Measurements from ENCODE around the gene ZFP91. TPM values are rescaled to one million over a fixed set of nuclear protein-coding genes. Genes with fewer than 3 reads are reported as not detected.

Gene ZFP91
- total and polyA plus RNA-seq, 2 of the 13 experiments (the other 11 are each of a cell fraction or from before 2014, with no cell fraction given), result 13.5 to 38.6 TPM

GRCh38 chr11:58609723-58610122 lies 30.9 kb downstream of the ZFP91 start:
- H4K20me1 ChIP-seq (ENCODE audit: insufficient read depth, low read length), result peaks cover 2% of the 10 kb centered on the region; the same call in 1 of the 2 replicates
- H3K9me3 ChIP-seq (ENCODE audit: low read length), result no peaks in the 10 kb centered on the region
- intact Hi-C loops (cut with micrococcal nuclease; ENCODE audit: unreplicated experiment) (no loop called here), in situ Hi-C loops (cut with HindIII; ENCODE audit: extremely low pct_ligation_motif_present, low pct_unique_long_range_greater_than_20kb) (no loop called here)
- no TSS peak for BruUV-seq (replicated peaks)
- TF ChIP-seq CHCHD3 (CRISPR knock-in tag; IDR thresholded peaks at IDR 0.05) (no peak), ZNF350 (CRISPR knock-in tag; IDR thresholded peaks at IDR 0.05; ENCODE audit: borderline replicate concordance, low read depth) (no peak), ZNF12 (CRISPR knock-in tag; IDR thresholded peaks at IDR 0.05) (no peak), RBM39 (IDR thresholded peaks at IDR 0.05; ENCODE audit: low read depth, low read length, poor library complexity, severe bottlenecking) (no peak), ZBTB34 (CRISPR knock-in tag; IDR thresholded peaks at IDR 0.05) (no peak), THAP11 (CRISPR knock-in tag; IDR thresholded peaks at IDR 0.05) (no peak), MZF1 (CRISPR knock-in tag; IDR thresholded peaks at IDR 0.05; ENCODE audit: borderline replicate concordance) (no peak), NFKBIZ (CRISPR knock-in tag; IDR thresholded peaks at IDR 0.05) (no peak), TCF7L2 (IDR thresholded peaks at IDR 0.05; ENCODE audit: low read depth, low read length) (no peak), SPEN (CRISPR knock-in tag; IDR thresholded peaks at IDR 0.05; ENCODE audit: low read depth) (no peak), ATF4 (CRISPR knock-in tag; IDR thresholded peaks at IDR 0.05) (no peak)
- peaks cover 12 to 49% of the 10 kb centered on the region in 2 experiments for H3K36me3 ChIP-seq (replicated peaks in 1 of 2; ENCODE audit: control insufficient read depth in 1 of 2, insufficient read depth in 2 of 2, low read length in 2 of 2)
- no peak for ATAC-seq
- POLR2A ChIA-PET, result no interaction called here
- no peak overlapping the region for H2AFZ ChIP-seq (ENCODE audit: low read length)
- CTCF ChIA-PET (ENCODE audit: low intra/inter-chr PET ratio, low total read pairs), result no interaction called here
- peaks cover 22% of the 10 kb centered on the region for H3K4me1 ChIP-seq (ENCODE audit: insufficient read depth, low read length)
- no peak overlapping the region for H3K4me3 ChIP-seq (replicated peaks in 1 of 3; ENCODE audit: insufficient read depth in 1 of 3, low read depth in 2 of 3, low read length in 3 of 3)
- FAIRE-seq, result no peak
- H3K27me3 ChIP-seq (ENCODE audit: control insufficient read depth in 1 of 2, insufficient read depth in 2 of 2, low read length in 2 of 2), result no peaks in the 10 kb centered on the region
- H3K27ac ChIP-seq (ENCODE audit: extremely low read length, insufficient read depth, low read length), result no peak overlapping the region
- no peak overlapping the region for H3K9ac ChIP-seq (ENCODE audit: insufficient read depth, low read depth, low read length)
- peaks cover 49% of the 10 kb centered on the region for H3K79me2 ChIP-seq (ENCODE audit: insufficient read depth, low read length)
- WGBS (ENCODE audit: low lambda C conversion rate), result 97% methylated on average over 8 of the region's 8 CpGs
- no peak for DNase-seq (ENCODE audit: low spot score)
- H3K4me2 ChIP-seq (ENCODE audit: low read depth, low read length), result no peak overlapping the region
